B cell (primary cell): ENCODE data around the gene ARHGAP18. TPM values are rescaled to one million over a fixed set of nuclear protein-coding genes. Genes with fewer than 3 reads are reported as not detected.

ENCODE experiments used
- ATAC-seq: fragments of 200-7000 bp; cut with Tn5 transposase; one replicate; pipeline ENCODE4 v1.10.0; 2021; ENCODE audit warnings: low read depth, mild to moderate bottlenecking, moderate number of reproducible peaks, moderate library complexity
- CTCF ChIA-PET: fragments of 350-600 bp; sonication (Branson Sonifier 250); formaldehyde crosslinking; loops from one replicate; lab custom pipeline; 2021; ENCODE audit warnings: antibody characterized with exemption, inconsistent platforms; lab: Charles Lee
- POLR2A ChIA-PET: fragments of 350-600 bp; sonication (Branson Sonifier 250); formaldehyde crosslinking; loops from one replicate; lab custom pipeline; 2021; ENCODE audit warnings: antibody characterized with exemption; lab: Charles Lee
- DNase-seq: peaks from one replicate; pipeline ENCODE4 v3.0.0; 2013
- H2AFZ ChIP-seq: 2 replicates; pipeline ENCODE4 v1.6.1; 2012; ENCODE audit warnings: mild to moderate bottlenecking, low read depth, low read length; ENCODE audit not compliant: insufficient read depth, poor library complexity, severe bottlenecking
- H3K27ac ChIP-seq, 2 donors: 1 replicate in 1 of 2; 2 replicates in 1 of 2; pipeline ENCODE4 v1.5.1; 2012 to 2013; ENCODE audit warnings: low read length in 2 of 2, mild to moderate bottlenecking in 2 of 2, moderate library complexity in 1 of 2
- H3K27me3 ChIP-seq, 4 experiments: fragments of 200-600 bp in 1 of 4; sonication (generic) in 1 of 4; replicated peaks in 1 of 4; 1 replicate in 2 of 4; 2 replicates in 2 of 4; pipeline versions ENCODE4 v1.6.1 to v1.7.0; 2013 to 2016; ENCODE audit warnings: low read length in 3 of 4, mild to moderate bottlenecking in 2 of 4, mixed read lengths in 1 of 4, moderate library complexity in 1 of 4; ENCODE audit not compliant: insufficient read depth in 4 of 4, control insufficient read depth in 3 of 4; ENCODE audit errors: control extremely low read depth in 1 of 4
- H3K36me3 ChIP-seq, 2 experiments: replicated peaks in 1 of 2; 1 replicate in 1 of 2; 2 replicates in 1 of 2; pipeline versions ENCODE4 v1.6.1 to v1.7.1; 2013; ENCODE audit warnings: low read length in 1 of 2; ENCODE audit not compliant: insufficient read depth in 2 of 2, control insufficient read depth in 1 of 2; ENCODE audit errors: control extremely low read depth in 1 of 2, extremely low read depth in 1 of 2
- H3K4me1 ChIP-seq, 2 donors: fragments of 200-600 bp in 1 of 2; sonication (generic) in 1 of 2; 1 replicate in 1 of 2; 2 replicates in 1 of 2; pipeline versions ENCODE4 v1.5.1 to v1.6.1; 2013 to 2017; ENCODE audit warnings: low read length in 2 of 2; ENCODE audit not compliant: control insufficient read depth in 2 of 2, insufficient read depth in 2 of 2
- H3K4me2 ChIP-seq: replicated peaks from 2 replicates; pipeline ENCODE3; 2012; ENCODE audit warnings: mild to moderate bottlenecking, low read depth, low read length; ENCODE audit not compliant: poor library complexity, severe bottlenecking
- H3K4me3 ChIP-seq, 5 experiments: fragments of 200-600 bp in 1 of 5; sonication (generic) in 1 of 5; 1 replicate in 3 of 5; 2 replicates in 2 of 5; pipeline versions ENCODE4 v1.5.1 to v1.7.0; 2011 to 2016; ENCODE audit warnings: low read length in 4 of 5, mild to moderate bottlenecking in 4 of 5, low read depth in 2 of 5, control low read depth in 1 of 5, moderate library complexity in 1 of 5; ENCODE audit not compliant: insufficient read depth in 1 of 5; ENCODE audit errors: control extremely low read depth in 1 of 5, extremely low read depth in 1 of 5
- H3K79me2 ChIP-seq: fragments of 200-600 bp; sonication (generic); one replicate; pipeline ENCODE4 v1.6.0; 2016; ENCODE audit warnings: low read length; ENCODE audit not compliant: control insufficient read depth, insufficient read depth
- H3K9ac ChIP-seq: fragments of 200-600 bp; sonication (generic); 2 replicates; pipeline ENCODE4 v1.6.1; 2017; ENCODE audit warnings: mild to moderate bottlenecking, low read length, moderate library complexity
- H3K9me3 ChIP-seq, 3 donors: one replicate each; pipeline versions ENCODE4 v1.6.1 to v1.7.1; 2013; ENCODE audit warnings: low read length in 2 of 3; ENCODE audit not compliant: control insufficient read depth in 2 of 3, insufficient read depth in 1 of 3; ENCODE audit errors: control extremely low read depth in 1 of 3
- H4K20me1 ChIP-seq: 2 replicates; pipeline ENCODE4 v1.6.0; 2012; ENCODE audit warnings: mild to moderate bottlenecking, low read length; ENCODE audit not compliant: insufficient read depth, control insufficient read depth, poor library complexity, severe bottlenecking
- H3K27ac Mint-ChIP-seq: one replicate; pipeline ENCODE4 v1.8.0; 2021; ENCODE audit warnings: mixed read lengths
- H3K27me3 Mint-ChIP-seq: one replicate; pipeline ENCODE4 v1.8.0; 2021; ENCODE audit warnings: mixed read lengths
- H3K4me1 Mint-ChIP-seq: one replicate; pipeline ENCODE4 v1.8.0; 2021; ENCODE audit warnings: mixed read lengths
- H3K4me3 Mint-ChIP-seq: one replicate; pipeline ENCODE4 v1.8.0; 2021; ENCODE audit warnings: mixed read lengths
- H3K9me3 Mint-ChIP-seq: one replicate; pipeline ENCODE4 v1.8.0; 2022; ENCODE audit warnings: mixed read lengths; ENCODE audit not compliant: insufficient read depth
- EZH2 ChIP-seq: IDR thresholded peaks from 2 replicates; pipeline ENCODE4 v1.6.1; 2012; ENCODE audit warnings: borderline replicate concordance, low read depth, mild to moderate bottlenecking, moderate library complexity, low read length; ENCODE audit not compliant: insufficient read depth, poor library complexity, severe bottlenecking
- WGBS: methylation state at CpG from one replicate; pipeline ENCODE4 v1.1.5; 2013; ENCODE audit warnings: missing lambda C conversion rate; ENCODE audit not compliant: insufficient coverage; 5-methylcytosine and 5-hydroxymethylcytosine counted together
- intact Hi-C: fragments of 100-400 bp; cut with micrococcal nuclease; formaldehyde crosslinking; loops from one replicate; pipeline ENCODE4 v1.10.0; 2022
- polyA plus RNA-seq: library from polyadenylated mRNA; depleted of rRNA; stranded (reverse); fragments of >200 nt; gene quantifications from 2 replicates; pipeline ENCODE4 v1.2.3, GENCODE V29; 2012
- total RNA-seq, 2 donors: library from RNA; stranded (reverse); fragments of 120-200 nt in 1 of 2; gene quantifications; 1 replicate in 1 of 2; 2 replicates in 1 of 2; pipeline versions ENCODE4 v1.2.3 to v1.2.4, GENCODE V29; 2013 to 2022
- TF ChIP-seq, protein P1 (sequence below): fragments of 200-600 bp; IDR thresholded peaks from one replicate; pipeline ENCODE4 v1.8.0; 2022; ENCODE audit warnings: antibody characterized with exemption, mild to moderate bottlenecking

Gene ARHGAP18
- total and polyA plus RNA-seq, 2 donors (not counting 1 experiment from before 2014, with no cell fraction given): 0.95 to 3.9 TPM

DNA sequence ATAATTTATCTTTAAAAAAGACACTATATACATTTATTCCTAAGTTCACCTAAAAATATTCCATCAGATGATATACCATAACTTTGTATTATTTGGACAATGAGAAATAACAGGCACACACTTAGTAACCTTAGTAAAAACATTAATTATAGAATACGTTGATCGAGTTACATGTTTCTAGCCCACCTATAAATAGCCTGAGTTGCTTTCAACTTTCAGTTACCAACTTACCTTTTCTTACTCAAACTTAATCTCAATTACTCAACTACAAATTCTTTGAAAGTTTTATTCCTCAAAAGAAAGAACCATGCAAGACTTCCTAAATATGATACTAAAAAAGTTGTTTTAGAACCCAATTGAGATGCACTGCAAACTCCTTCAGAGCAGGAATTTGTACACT lies 12.2 kb downstream of the ARHGAP18 start:
- intact Hi-C loops: no loop called here
- no peak for ATAC-seq
- no CpG with 5 or more reads among the region's 2 CpGs for WGBS

DNA sequence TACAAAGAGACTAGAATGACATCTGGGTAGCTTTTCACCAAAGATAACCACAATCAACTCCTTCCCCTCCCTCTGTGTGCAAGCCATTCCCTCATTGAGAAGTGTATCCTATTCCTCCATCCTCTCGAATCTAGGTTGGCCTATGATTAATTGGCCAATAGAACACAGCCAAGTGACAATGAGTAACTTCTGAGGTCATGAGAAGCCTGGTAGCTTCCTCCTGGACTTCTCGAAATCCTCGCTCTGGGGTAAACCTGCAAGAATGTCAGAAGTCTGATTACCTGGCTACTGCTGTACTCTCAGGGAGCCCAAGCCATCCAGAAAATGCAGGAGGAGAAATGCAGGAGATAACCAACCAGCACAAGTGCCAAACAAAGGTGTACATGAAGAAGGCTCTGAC lies 13.1 kb downstream of the ARHGAP18 start:
- no peak overlapping the region for H3K4me2 ChIP-seq
- H3K9me3 ChIP-seq: no peaks in the 10 kb centered on the region
- no peaks in the 10 kb centered on the region for H3K9me3 Mint-ChIP-seq
- WGBS: 97% methylated on average over 3 of the region's 3 CpGs
- H3K4me3 ChIP-seq: no peak overlapping the region
- ATAC-seq (no peak), DNase-seq (no peak)
- ChIA-PET CTCF (no interaction called here), POLR2A (no interaction called here)
- H3K79me2 ChIP-seq: peaks cover 12% of the 10 kb centered on the region
- peaks cover 0 to 7% of the 10 kb centered on the region in 2 donors for H3K4me1 ChIP-seq
- no peaks in the 10 kb centered on the region for H3K27me3 Mint-ChIP-seq
- no peaks in the 10 kb centered on the region for H3K36me3 ChIP-seq
- intact Hi-C loops: no loop called here
- no peak overlapping the region for H3K27ac Mint-ChIP-seq
- peaks cover 13% of the 10 kb centered on the region for H3K4me1 Mint-ChIP-seq
- H2AFZ ChIP-seq: no peak overlapping the region
- no peak overlapping the region for H3K9ac ChIP-seq
- no peak overlapping the region for H3K4me3 Mint-ChIP-seq
- H3K27me3 ChIP-seq: no peaks in the 10 kb centered on the region
- TF ChIP-seq, protein P1, sequence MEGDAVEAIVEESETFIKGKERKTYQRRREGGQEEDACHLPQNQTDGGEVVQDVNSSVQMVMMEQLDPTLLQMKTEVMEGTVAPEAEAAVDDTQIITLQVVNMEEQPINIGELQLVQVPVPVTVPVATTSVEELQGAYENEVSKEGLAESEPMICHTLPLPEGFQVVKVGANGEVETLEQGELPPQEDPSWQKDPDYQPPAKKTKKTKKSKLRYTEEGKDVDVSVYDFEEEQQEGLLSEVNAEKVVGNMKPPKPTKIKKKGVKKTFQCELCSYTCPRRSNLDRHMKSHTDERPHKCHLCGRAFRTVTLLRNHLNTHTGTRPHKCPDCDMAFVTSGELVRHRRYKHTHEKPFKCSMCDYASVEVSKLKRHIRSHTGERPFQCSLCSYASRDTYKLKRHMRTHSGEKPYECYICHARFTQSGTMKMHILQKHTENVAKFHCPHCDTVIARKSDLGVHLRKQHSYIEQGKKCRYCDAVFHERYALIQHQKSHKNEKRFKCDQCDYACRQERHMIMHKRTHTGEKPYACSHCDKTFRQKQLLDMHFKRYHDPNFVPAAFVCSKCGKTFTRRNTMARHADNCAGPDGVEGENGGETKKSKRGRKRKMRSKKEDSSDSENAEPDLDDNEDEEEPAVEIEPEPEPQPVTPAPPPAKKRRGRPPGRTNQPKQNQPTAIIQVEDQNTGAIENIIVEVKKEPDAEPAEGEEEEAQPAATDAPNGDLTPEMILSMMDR: no peak
- TF ChIP-seq EZH2: no peak
- H4K20me1 ChIP-seq: no peaks in the 10 kb centered on the region
- H3K27ac ChIP-seq: no peak overlapping the region

More for the DNA sequence above, 12.2 kb downstream of the ARHGAP18 start:
- H3K79me2 ChIP-seq: peaks cover 20% of the 10 kb centered on the region
- no peaks in the 10 kb centered on the region for H3K27me3 Mint-ChIP-seq
- no peak overlapping the region for H3K4me3 ChIP-seq
- H3K4me3 Mint-ChIP-seq: no peak overlapping the region
- peaks cover 0 to 7% of the 10 kb centered on the region in 2 donors for H3K4me1 ChIP-seq
- TF ChIP-seq, protein P1: no peak
- TF ChIP-seq EZH2: no peak
- no peaks in the 10 kb centered on the region for H3K36me3 ChIP-seq
- H4K20me1 ChIP-seq: no peaks in the 10 kb centered on the region
- no peak for DNase-seq
- no peak overlapping the region for H3K9ac ChIP-seq
- H3K4me2 ChIP-seq: no peak overlapping the region
- H3K9me3 ChIP-seq: no peaks in the 10 kb centered on the region
- no peaks in the 10 kb centered on the region for H3K27me3 ChIP-seq
- CTCF ChIA-PET: no interaction called here
- H3K27ac ChIP-seq: no peak overlapping the region
- peaks cover 13% of the 10 kb centered on the region for H3K4me1 Mint-ChIP-seq
- no peak overlapping the region for H2AFZ ChIP-seq
- H3K9me3 Mint-ChIP-seq: no peaks in the 10 kb centered on the region
- POLR2A ChIA-PET: no interaction called here
- no peak overlapping the region for H3K27ac Mint-ChIP-seq
